ENCODE data around the gene TBC1D30. TPM values are rescaled to one million over a fixed set of nuclear protein-coding genes. Genes with fewer than 3 reads are reported as not detected.
"Not testable (repeated sequence)": the region's sequence is repeated elsewhere in the genome, so short reads cannot be mapped to it uniquely, and the experiment has no call there.

Gene TBC1D30
- total RNA-seq, 1 donor from 2014 or later, result 1.2 TPM

DNA sequence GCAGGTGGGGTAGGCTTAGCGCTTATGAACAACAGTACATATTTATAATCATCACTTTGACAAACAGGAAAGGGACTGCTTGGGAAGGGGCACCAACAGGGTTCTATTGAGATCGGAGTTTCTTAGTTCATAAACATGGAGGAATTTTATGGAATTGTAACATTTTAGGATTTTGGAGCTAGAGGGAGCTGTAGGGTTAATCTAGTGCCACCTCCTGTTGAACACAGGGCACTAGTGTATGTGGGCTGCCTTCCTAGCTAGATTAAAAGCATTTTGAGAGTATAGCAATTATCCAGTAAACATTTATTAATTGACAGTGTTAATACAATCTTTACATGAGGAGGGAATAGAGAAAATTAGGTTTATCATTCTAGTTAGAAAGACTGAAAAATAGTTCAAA lies 23.1 kb upstream of the TBC1D30 start:
- FAIRE-seq (no peak), DNase-seq (ENCODE audit: low read depth) (no peak)
- Mint-ChIP-seq H3K27ac (ENCODE audit: unreplicated experiment) (no peak overlapping the region), H3K4me1 (ENCODE audit: low read depth, unreplicated experiment) (peaks cover 3% of the 10 kb centered on the region), H3K27me3 (ENCODE audit: low read depth, unreplicated experiment) (peaks cover 18% of the 10 kb centered on the region), H3K4me3 (ENCODE audit: unreplicated experiment) (no peak overlapping the region), H3K36me3 (ENCODE audit: low read depth, unreplicated experiment) (no peaks in the 10 kb centered on the region), H3K9me3 (ENCODE audit: unreplicated experiment) (no peaks in the 10 kb centered on the region)
- peaks cover 26% of the 10 kb centered on the region for H3K27me3 ChIP-seq (ENCODE audit: insufficient read depth, low read length)
- H2AFZ ChIP-seq (ENCODE audit: low read depth, low read length), result no peak overlapping the region
- no peak overlapping the region for H3K4me3 ChIP-seq (ENCODE audit: insufficient read depth, low read depth, low read length)
- H4K20me1 ChIP-seq (ENCODE audit: insufficient read depth, low read length), result no peaks in the 10 kb centered on the region
- H3K9ac ChIP-seq (ENCODE audit: low read length), result no peak overlapping the region
- H3K4me1 ChIP-seq (ENCODE audit: insufficient read depth, low read length), result no peaks in the 10 kb centered on the region
- H3K36me3 ChIP-seq (ENCODE audit: insufficient read depth, low read length), result no peaks in the 10 kb centered on the region
- H3K4me2 ChIP-seq (ENCODE audit: low read length), result no peak overlapping the region
- H3K9me3 ChIP-seq (ENCODE audit: insufficient read depth, low read depth, low read length), result no peaks in the 10 kb centered on the region
- H3K79me2 ChIP-seq (ENCODE audit: insufficient read depth, low read length), result no peaks in the 10 kb centered on the region
- H3K27ac ChIP-seq (ENCODE audit: low read depth, low read length), result no peak overlapping the region
- TF ChIP-seq EZH2 (IDR thresholded peaks at IDR 0.05; ENCODE audit: insufficient read depth, low read length), result no peak
- TF ChIP-seq, protein P1, sequence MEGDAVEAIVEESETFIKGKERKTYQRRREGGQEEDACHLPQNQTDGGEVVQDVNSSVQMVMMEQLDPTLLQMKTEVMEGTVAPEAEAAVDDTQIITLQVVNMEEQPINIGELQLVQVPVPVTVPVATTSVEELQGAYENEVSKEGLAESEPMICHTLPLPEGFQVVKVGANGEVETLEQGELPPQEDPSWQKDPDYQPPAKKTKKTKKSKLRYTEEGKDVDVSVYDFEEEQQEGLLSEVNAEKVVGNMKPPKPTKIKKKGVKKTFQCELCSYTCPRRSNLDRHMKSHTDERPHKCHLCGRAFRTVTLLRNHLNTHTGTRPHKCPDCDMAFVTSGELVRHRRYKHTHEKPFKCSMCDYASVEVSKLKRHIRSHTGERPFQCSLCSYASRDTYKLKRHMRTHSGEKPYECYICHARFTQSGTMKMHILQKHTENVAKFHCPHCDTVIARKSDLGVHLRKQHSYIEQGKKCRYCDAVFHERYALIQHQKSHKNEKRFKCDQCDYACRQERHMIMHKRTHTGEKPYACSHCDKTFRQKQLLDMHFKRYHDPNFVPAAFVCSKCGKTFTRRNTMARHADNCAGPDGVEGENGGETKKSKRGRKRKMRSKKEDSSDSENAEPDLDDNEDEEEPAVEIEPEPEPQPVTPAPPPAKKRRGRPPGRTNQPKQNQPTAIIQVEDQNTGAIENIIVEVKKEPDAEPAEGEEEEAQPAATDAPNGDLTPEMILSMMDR (IDR thresholded peaks at IDR 0.05; ENCODE audit: insufficient read depth, low read depth, low read length), result no peak

- H3K27me3 ChIP-seq (ENCODE audit: insufficient read depth, low read length), result peaks cover 22% of the 10 kb centered on the region
- H3K4me1 Mint-ChIP-seq (ENCODE audit: low read depth, unreplicated experiment); FAIRE-seq; H3K4me3 Mint-ChIP-seq (ENCODE audit: unreplicated experiment); H3K27ac ChIP-seq (ENCODE audit: low read depth, low read length); DNase-seq (ENCODE audit: low read depth); H3K79me2 ChIP-seq (ENCODE audit: insufficient read depth, low read length); H3K4me1 ChIP-seq (ENCODE audit: insufficient read depth, low read length); H3K4me3 ChIP-seq (ENCODE audit: insufficient read depth, low read depth, low read length); H3K36me3 Mint-ChIP-seq (ENCODE audit: low read depth, unreplicated experiment); H3K9me3 Mint-ChIP-seq (ENCODE audit: unreplicated experiment); H3K9ac ChIP-seq (ENCODE audit: low read length); H3K27ac Mint-ChIP-seq (ENCODE audit: unreplicated experiment); H2AFZ ChIP-seq (ENCODE audit: low read depth, low read length); H3K9me3 ChIP-seq (ENCODE audit: insufficient read depth, low read depth, low read length); H4K20me1 ChIP-seq (ENCODE audit: insufficient read depth, low read length); H3K36me3 ChIP-seq (ENCODE audit: insufficient read depth, low read length); H3K4me2 ChIP-seq (ENCODE audit: low read length): not testable (repeated sequence)
- H3K27me3 Mint-ChIP-seq (ENCODE audit: low read depth, unreplicated experiment), result peaks cover 18% of the 10 kb centered on the region
- TF ChIP-seq, protein P1 (IDR thresholded peaks at IDR 0.05; ENCODE audit: insufficient read depth, low read depth, low read length), result peak; percentile 88
Measured at GRCh38 chr12:64802180-64802775, 22.2 kb upstream of the TBC1D30 start.

DNA sequence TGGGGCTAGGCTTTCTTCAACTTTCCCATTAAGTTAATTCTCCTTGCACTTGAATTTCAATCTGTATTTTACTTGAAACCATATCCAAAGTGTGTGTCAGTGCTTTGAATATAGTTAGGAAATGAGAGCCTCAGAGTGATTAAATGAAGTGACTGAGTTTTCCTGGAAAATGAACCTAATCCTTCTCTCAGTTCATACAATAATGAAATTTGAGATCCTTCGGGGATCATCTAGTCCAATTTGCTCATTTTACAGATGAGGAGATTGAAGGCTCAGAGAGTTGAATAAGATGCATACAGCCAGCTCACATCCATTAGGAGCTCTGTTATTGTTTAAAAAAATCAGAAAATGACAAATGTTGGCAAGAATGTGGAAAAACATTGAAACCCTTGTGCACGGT lies 18.3 kb upstream of the TBC1D30 start:
- TF ChIP-seq EZH2 (IDR thresholded peaks at IDR 0.05; ENCODE audit: insufficient read depth, low read length), result no peak
- TF ChIP-seq, protein P1 (IDR thresholded peaks at IDR 0.05; ENCODE audit: insufficient read depth, low read depth, low read length), result no peak
- Mint-ChIP-seq H3K4me3 (ENCODE audit: unreplicated experiment) (no peak overlapping the region), H3K9me3 (ENCODE audit: unreplicated experiment) (no peaks in the 10 kb centered on the region), H3K27me3 (ENCODE audit: low read depth, unreplicated experiment) (peaks cover 9% of the 10 kb centered on the region), H3K4me1 (ENCODE audit: low read depth, unreplicated experiment) (peaks cover 2% of the 10 kb centered on the region), H3K27ac (ENCODE audit: unreplicated experiment) (no peak overlapping the region), H3K36me3 (ENCODE audit: low read depth, unreplicated experiment) (no peaks in the 10 kb centered on the region)
- Histone ChIP-seq H3K27me3 (ENCODE audit: insufficient read depth, low read length) (peaks cover 8% of the 10 kb centered on the region), H4K20me1 (ENCODE audit: insufficient read depth, low read length) (no peaks in the 10 kb centered on the region), H3K9ac (ENCODE audit: low read length) (no peak overlapping the region), H3K36me3 (ENCODE audit: insufficient read depth, low read length) (no peaks in the 10 kb centered on the region), H3K79me2 (ENCODE audit: insufficient read depth, low read length) (no peaks in the 10 kb centered on the region), H3K4me3 (ENCODE audit: insufficient read depth, low read depth, low read length) (no peak overlapping the region), H3K4me2 (ENCODE audit: low read length) (no peak overlapping the region), H2AFZ (ENCODE audit: low read depth, low read length) (no peak overlapping the region), H3K27ac (ENCODE audit: low read depth, low read length) (no peak overlapping the region), H3K9me3 (ENCODE audit: insufficient read depth, low read depth, low read length) (no peaks in the 10 kb centered on the region), H3K4me1 (ENCODE audit: insufficient read depth, low read length) (no peaks in the 10 kb centered on the region)
- DNase-seq (ENCODE audit: low read depth) (no peak), FAIRE-seq (no peak)

All from astrocyte (in vitro differentiated cells and primary cell).